H9 (cell line): ENCODE results near the gene GNA12. TPM values are rescaled to one million over a fixed set of nuclear protein-coding genes. Genes with fewer than 3 reads are reported as not detected.
"Not testable (repeated sequence)": the region's sequence is repeated elsewhere in the genome, so short reads cannot be mapped to it uniquely, and the experiment has no call there.

Experiments used
- DNase-seq: peaks from one replicate; pipeline ENCODE4 v3.0.0-alpha.2; 2017
- H2AFZ ChIP-seq: one replicate; pipeline ENCODE4 v1.6.1; 2013; ENCODE audit warnings: mild to moderate bottlenecking, low read length, control low read depth, moderate library complexity
- H2AK5ac ChIP-seq: 2 replicates; pipeline ENCODE4 v1.6.1; 2013; ENCODE audit warnings: low read length, control low read depth, mixed read lengths; ENCODE audit not compliant: insufficient read length
- H2BK120ac ChIP-seq: one replicate; pipeline ENCODE4 v1.6.1; 2013; ENCODE audit warnings: low read depth, mild to moderate bottlenecking, low read length, control low read depth, inconsistent platforms; ENCODE audit not compliant: poor library complexity, severe bottlenecking
- H2BK12ac ChIP-seq: 2 replicates; pipeline ENCODE4 v1.6.1; 2013; ENCODE audit warnings: low read length, control low read depth, mixed read lengths, low read depth; ENCODE audit not compliant: insufficient read length
- H2BK15ac ChIP-seq: 2 replicates; pipeline ENCODE4 v1.6.1; 2013; ENCODE audit warnings: low read depth, low read length, control low read depth
- H2BK20ac ChIP-seq: one replicate; pipeline ENCODE4 v1.6.1; 2013; ENCODE audit warnings: low read depth, mild to moderate bottlenecking, low read length, control low read depth, inconsistent platforms; ENCODE audit not compliant: poor library complexity, severe bottlenecking
- H2BK5ac ChIP-seq: 2 replicates; pipeline ENCODE4 v1.6.1; 2013; ENCODE audit warnings: low read length, control low read depth, mixed read lengths; ENCODE audit not compliant: insufficient read length
- H3K14ac ChIP-seq: 2 replicates; pipeline ENCODE4 v1.6.1; 2013; ENCODE audit warnings: low read length, control low read depth; ENCODE audit not compliant: insufficient read depth
- H3K18ac ChIP-seq: 2 replicates; pipeline ENCODE4 v1.6.1; 2013; ENCODE audit warnings: low read depth, mild to moderate bottlenecking, mixed read lengths, low read length, control low read depth; ENCODE audit not compliant: insufficient read length
- H3K23ac ChIP-seq: 2 replicates; pipeline ENCODE4 v1.6.1; 2013; ENCODE audit warnings: low read length, control low read depth, mixed read lengths, low read depth; ENCODE audit not compliant: insufficient read length
- H3K23me2 ChIP-seq: 2 replicates; pipeline ENCODE4 v1.6.1; 2013; ENCODE audit warnings: low read depth, mild to moderate bottlenecking, mixed read lengths, low read length, control low read depth; ENCODE audit not compliant: insufficient read length, poor library complexity, severe bottlenecking
- H3K27ac ChIP-seq: 2 replicates; pipeline ENCODE4 v1.5.1; 2013; ENCODE audit warnings: low read length, control low read depth, mixed read lengths, low read depth; ENCODE audit not compliant: insufficient read length
- H3K27me3 ChIP-seq: 2 replicates; pipeline ENCODE4 v1.6.1; 2013; ENCODE audit warnings: low read length, control low read depth, inconsistent platforms; ENCODE audit not compliant: insufficient read depth
- H3K4ac ChIP-seq: 2 replicates; pipeline ENCODE4 v1.6.1; 2013; ENCODE audit warnings: low read depth, mild to moderate bottlenecking, control low read depth, inconsistent platforms, low read length, moderate library complexity
- H3K4me1 ChIP-seq: 2 replicates; pipeline ENCODE4 v1.6.1; 2013; ENCODE audit warnings: low read length, control low read depth, inconsistent platforms; ENCODE audit not compliant: insufficient read depth
- H3K4me2 ChIP-seq: 2 replicates; pipeline ENCODE4 v1.6.1; 2013; ENCODE audit warnings: low read length, control low read depth, mixed read lengths; ENCODE audit not compliant: insufficient read length, insufficient read depth
- H3K56ac ChIP-seq: 2 replicates; pipeline ENCODE4 v1.6.1; 2013; ENCODE audit warnings: low read depth, mild to moderate bottlenecking, mixed read lengths, low read length, control low read depth; ENCODE audit not compliant: insufficient read length
- H3K79me1 ChIP-seq: 2 replicates; pipeline ENCODE4 v1.6.1; 2013; ENCODE audit warnings: low read depth, mild to moderate bottlenecking, moderate library complexity, low read length, control low read depth, inconsistent platforms; ENCODE audit not compliant: insufficient read depth, poor library complexity, severe bottlenecking
- H3K79me2 ChIP-seq: 2 replicates; pipeline ENCODE4 v1.6.1; 2013; ENCODE audit warnings: low read length, control low read depth, inconsistent platforms; ENCODE audit not compliant: insufficient read depth
- H3K9ac ChIP-seq: 2 replicates; pipeline ENCODE4 v1.6.1; 2013; ENCODE audit warnings: low read length, control low read depth, mixed read lengths; ENCODE audit not compliant: insufficient read length; ENCODE audit errors: extremely low read depth
- H3K9me3 ChIP-seq: one replicate; pipeline ENCODE4 v1.6.1; 2013; ENCODE audit warnings: low read depth, low read length, inconsistent platforms; ENCODE audit not compliant: control insufficient read depth
- H3T11ph ChIP-seq: one replicate; pipeline ENCODE4 v1.6.1; 2013; ENCODE audit warnings: mild to moderate bottlenecking, low read length, control low read depth, inconsistent platforms
- H4K20me1 ChIP-seq: one replicate; pipeline ENCODE4 v1.6.1; 2013; ENCODE audit not compliant: control insufficient read depth, insufficient read length, insufficient read depth
- H4K5ac ChIP-seq: 2 replicates; pipeline ENCODE4 v1.6.1; 2013; ENCODE audit warnings: low read depth, mild to moderate bottlenecking, mixed read lengths, low read length, control low read depth; ENCODE audit not compliant: insufficient read length
- H4K8ac ChIP-seq: replicated peaks from 2 replicates; pipeline ENCODE4 v1.6.1; 2013; ENCODE audit warnings: low read length, control low read depth, mixed read lengths, low read depth; ENCODE audit not compliant: insufficient read length
- H4K91ac ChIP-seq: 2 replicates; pipeline ENCODE4 v1.6.1; 2013; ENCODE audit warnings: low read depth, mild to moderate bottlenecking, moderate library complexity, mixed read lengths, low read length, control low read depth; ENCODE audit not compliant: insufficient read length
- H3K27ac Mint-ChIP-seq, 3 experiments: 2 replicates in 2 of 3; 3 replicates in 1 of 3; pipeline ENCODE4 v1.8.0; 2020 to 2021; ENCODE audit warnings: mixed read lengths in 3 of 3, mild to moderate bottlenecking in 1 of 3, moderate library complexity in 1 of 3
- H3K27me3 Mint-ChIP-seq: 2 replicates; pipeline ENCODE4 v1.8.0; 2021; ENCODE audit warnings: low read depth, mild to moderate bottlenecking, moderate library complexity, mixed read lengths
- H3K36me3 Mint-ChIP-seq, 3 experiments: 2 replicates in 2 of 3; 3 replicates in 1 of 3; pipeline ENCODE4 v1.8.0; 2020 to 2021; ENCODE audit warnings: low read depth in 3 of 3, mixed read lengths in 3 of 3; ENCODE audit not compliant: insufficient read depth in 1 of 3
- H3K4me1 Mint-ChIP-seq, 2 experiments: 2 replicates each; pipeline ENCODE4 v1.8.0; 2020; ENCODE audit warnings: mixed read lengths in 2 of 2
- H3K4me3 Mint-ChIP-seq, 2 experiments: 2 replicates in 1 of 2; 3 replicates in 1 of 2; pipeline ENCODE4 v1.8.0; 2020 to 2021; ENCODE audit warnings: mild to moderate bottlenecking in 2 of 2, mixed read lengths in 2 of 2, moderate library complexity in 1 of 2
- H3K9me3 Mint-ChIP-seq, 2 experiments: 2 replicates in 1 of 2; 3 replicates in 1 of 2; pipeline ENCODE4 v1.8.0; 2020; ENCODE audit warnings: mild to moderate bottlenecking in 2 of 2, mixed read lengths in 2 of 2, moderate library complexity in 1 of 2
- CTCF ChIP-seq: fragments of 200-600 bp; sonication (generic); conservative IDR thresholded peaks from 3 replicates; pipeline ENCODE4 v1.8.0; 2021; ENCODE audit warnings: antibody characterized with exemption, mild to moderate bottlenecking
- WGBS: extraction: QIAGEN DNeasy Blood & Tissue Kit; methylation state at CpG from one replicate; pipeline ENCODE4 v1.1.7; 2013; ENCODE audit warnings: missing lambda C conversion rate, low lambda C conversion rate, mixed read lengths; ENCODE audit not compliant: insufficient read length; ENCODE audit errors: extremely low coverage; 5-methylcytosine and 5-hydroxymethylcytosine counted together
- total RNA-seq: library from RNA; stranded (reverse); gene quantifications from 2 replicates; pipeline ENCODE4 v1.2.1, GENCODE V29; 2021

GNA12 gene
- total RNA-seq, 1 experiment from 2014 or later, result 60.2 TPM

DNA sequence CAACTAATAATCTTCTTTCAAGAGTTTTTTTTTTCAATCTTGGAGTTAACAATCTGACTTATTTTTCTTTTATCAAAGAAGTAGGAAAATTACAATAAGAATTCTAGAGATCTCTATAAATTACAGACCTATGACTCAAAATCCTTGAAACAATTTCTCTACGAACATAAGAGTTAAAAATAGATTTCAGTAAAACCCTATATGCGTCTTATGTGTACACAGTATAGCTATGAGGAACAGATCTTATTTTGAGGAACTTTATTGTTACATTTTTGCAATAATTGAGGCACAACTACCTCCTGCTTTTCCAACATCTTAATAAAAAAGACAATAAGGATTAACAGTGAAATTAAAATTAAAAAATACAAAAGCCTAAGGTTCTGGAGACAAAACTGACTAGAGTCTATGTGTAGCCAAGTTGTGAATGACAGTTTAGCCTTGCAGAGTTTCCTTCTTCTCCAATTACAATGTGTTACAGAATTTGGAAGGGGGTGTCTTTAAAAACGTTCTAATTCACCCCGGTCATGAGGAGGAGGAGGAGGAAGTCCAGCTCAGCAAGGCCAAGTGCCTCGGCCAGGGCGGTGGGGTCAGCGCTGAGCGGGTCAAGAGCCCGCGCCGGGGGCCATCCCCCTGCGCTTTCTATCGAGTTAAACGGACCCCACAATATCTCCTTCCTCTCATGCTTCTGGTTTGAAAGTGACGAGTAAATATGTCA, 115.6 kb downstream of the GNA12 start:
- Histone ChIP-seq H2BK120ac (no peak overlapping the region), H3K4ac (no peak overlapping the region), H3K4me2 (no peak overlapping the region), H3K79me2 (no peaks in the 10 kb centered on the region; the same call in 1 of the 2 replicates), H2AK5ac (no peak overlapping the region), H4K91ac (no peak overlapping the region), H3K79me1 (no peaks in the 10 kb centered on the region), H4K5ac (no peak overlapping the region), H2BK5ac (no peak overlapping the region), H3K27me3 (no peaks in the 10 kb centered on the region), H3K27ac (no peak overlapping the region), H2BK15ac (no peak overlapping the region), H3K4me1 (no peaks in the 10 kb centered on the region), H3K9ac (no peak overlapping the region), H3K23me2 (no peaks in the 10 kb centered on the region), H3T11ph (no peak overlapping the region), H3K9me3 (no peaks in the 10 kb centered on the region), H4K8ac (no peak overlapping the region), H2BK12ac (no peak overlapping the region), H4K20me1 (no peaks in the 10 kb centered on the region), H3K23ac (no peak overlapping the region), H2AFZ (no peak overlapping the region), H3K18ac (no peak overlapping the region), H2BK20ac (no peak overlapping the region), H3K14ac (no peak overlapping the region), H3K56ac (no peak overlapping the region)
- no peak for DNase-seq
- Mint-ChIP-seq H3K27ac (peak overlapping the region in 1 of 3 experiments; percentile 70; a peak in 1 of 7 replicates), H3K9me3 (no peaks in the 10 kb centered on the region), H3K36me3 (peaks cover 41 to 67% (median 56%) of the 10 kb centered on the region in 3 experiments; a peak in 6 of 7 replicates), H3K4me1 (peaks cover 2 to 6% of the 10 kb centered on the region in 2 experiments; a peak in 2 of 4 replicates), H3K27me3 (no peaks in the 10 kb centered on the region), H3K4me3 (no peak overlapping the region)
- WGBS, result no CpG with 5 or more reads among the region's 15 CpGs
- no peak for TF ChIP-seq CTCF

DNA sequence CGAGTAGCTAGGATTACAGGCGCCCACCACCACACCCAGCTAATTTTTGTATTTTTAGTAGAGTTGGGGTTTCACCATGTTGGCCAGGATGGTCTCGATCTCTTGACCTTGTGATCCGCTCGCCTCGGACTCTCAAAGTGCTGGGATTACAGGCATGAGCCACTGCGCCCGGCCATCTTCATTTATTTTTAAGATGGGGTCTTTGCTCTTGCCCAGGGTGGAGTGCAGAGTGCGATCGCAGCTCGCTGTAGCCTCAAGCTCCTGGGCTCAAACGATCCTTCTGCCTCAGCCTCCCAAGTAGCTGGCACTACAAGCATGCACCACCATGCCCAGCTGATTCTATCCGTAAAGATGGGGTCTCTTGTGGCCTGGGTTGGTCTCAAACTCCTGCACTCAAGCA, 116.9 kb downstream of the GNA12 start:
- H3K23me2 ChIP-seq, H3K4me1 ChIP-seq, H2BK20ac ChIP-seq, H3K23ac ChIP-seq, H3K4me2 ChIP-seq, H3K4me3 Mint-ChIP-seq, H4K91ac ChIP-seq, H3K79me2 ChIP-seq, H3K14ac ChIP-seq, H3K79me1 ChIP-seq, H3K4me1 Mint-ChIP-seq, H2BK12ac ChIP-seq, H4K8ac ChIP-seq, H3K27me3 ChIP-seq, H3K27me3 Mint-ChIP-seq, H3K27ac ChIP-seq, H2AK5ac ChIP-seq, H3K9me3 ChIP-seq, H3K18ac ChIP-seq, H2BK120ac ChIP-seq, H3T11ph ChIP-seq, H2AFZ ChIP-seq, H3K9ac ChIP-seq, H3K4ac ChIP-seq, DNase-seq, H4K5ac ChIP-seq, H3K27ac Mint-ChIP-seq, H2BK5ac ChIP-seq, H3K56ac ChIP-seq, H3K9me3 Mint-ChIP-seq, H4K20me1 ChIP-seq, H2BK15ac ChIP-seq: not testable (repeated sequence)
- peaks cover 40 to 65% (median 51%) of the 10 kb centered on the region in 3 experiments; a peak in 6 of 7 replicates for H3K36me3 Mint-ChIP-seq
- WGBS, result no CpG with 5 or more reads among the region's 13 CpGs
